ENCODE measurements around the gene SLC25A41.
"Not testable (repeated sequence)": the region's sequence is repeated elsewhere in the genome, so short reads cannot be mapped to it uniquely, and the experiment has no call there.

Gene SLC25A41

GRCh38 chr19:6428692-6429418, 4.7 kb downstream of the SLC25A41 start:
- not testable (repeated sequence) for DNase-seq (ENCODE audit: low read depth in 3 of 3)

- no peak for DNase-seq (ENCODE audit: low read depth in 3 of 3)
These were observed 6.4 kb downstream of the SLC25A41 start for GRCh38 chr19:6427131-6427530.

- DNase-seq (ENCODE audit: low read depth in 3 of 3), result no peak
These were observed 7.6 kb downstream of the SLC25A41 start for GRCh38 chr19:6425732-6426620.

- DNase-seq (ENCODE audit: low read depth in 3 of 3), result peak; percentile 98 to 100 (median 98)
These were observed 8.4 kb downstream of the SLC25A41 start for GRCh38 chr19:6424939-6425731.

- peak in 1 of 3 donors; percentile 31 for DNase-seq (ENCODE audit: low read depth in 3 of 3)
These were observed 9.2 kb downstream of the SLC25A41 start, which contains the start of gene KHSRP for GRCh38 chr19:6424195-6424938. Gene KHSRP (minus strand): TSS chr19:6424811. CDS start chr19:6424701, 110 bp downstream.

GRCh38 chr19:6423499-6424194, 9.9 kb downstream of the SLC25A41 start:
- DNase-seq (ENCODE audit: low read depth in 3 of 3), result peak in 1 of 3 donors; percentile 36

- DNase-seq (ENCODE audit: low read depth in 3 of 3), result no peak
These were observed 12.2 kb downstream of the SLC25A41 start for GRCh38 chr19:6421075-6422014.

GRCh38 chr19:6418562-6418932, 15.0 kb downstream of the SLC25A41 start:
- no peak for DNase-seq (ENCODE audit: low read depth in 3 of 3)

- no peak for DNase-seq (ENCODE audit: low read depth in 3 of 3)
These were observed 15.6 kb downstream of the SLC25A41 start for GRCh38 chr19:6417713-6418561.

- DNase-seq (ENCODE audit: low read depth in 3 of 3), result no peak
These were observed 16.7 kb downstream of the SLC25A41 start for GRCh38 chr19:6416658-6417405.

- no peak for DNase-seq (ENCODE audit: low read depth in 3 of 3)
These were observed 17.9 kb downstream of the SLC25A41 start for GRCh38 chr19:6415591-6416190.

GRCh38 chr19:6414793-6415590, 18.6 kb downstream of the SLC25A41 start:
- DNase-seq (ENCODE audit: low read depth in 3 of 3), result no peak

- DNase-seq (ENCODE audit: low read depth in 3 of 3), result no peak
These were observed 19.6 kb downstream of the SLC25A41 start for GRCh38 chr19:6413721-6414643.

- no peak for DNase-seq (ENCODE audit: low read depth in 3 of 3)
These were observed 20.3 kb downstream of the SLC25A41 start for GRCh38 chr19:6413291-6413690.

- DNase-seq (ENCODE audit: low read depth in 3 of 3), result peak; percentile 33 to 52 (median 33)
These were observed 21.0 kb downstream of the SLC25A41 start for GRCh38 chr19:6412447-6413091.
